ENCODE results near the gene HEG1.

Gene HEG1

DNA sequence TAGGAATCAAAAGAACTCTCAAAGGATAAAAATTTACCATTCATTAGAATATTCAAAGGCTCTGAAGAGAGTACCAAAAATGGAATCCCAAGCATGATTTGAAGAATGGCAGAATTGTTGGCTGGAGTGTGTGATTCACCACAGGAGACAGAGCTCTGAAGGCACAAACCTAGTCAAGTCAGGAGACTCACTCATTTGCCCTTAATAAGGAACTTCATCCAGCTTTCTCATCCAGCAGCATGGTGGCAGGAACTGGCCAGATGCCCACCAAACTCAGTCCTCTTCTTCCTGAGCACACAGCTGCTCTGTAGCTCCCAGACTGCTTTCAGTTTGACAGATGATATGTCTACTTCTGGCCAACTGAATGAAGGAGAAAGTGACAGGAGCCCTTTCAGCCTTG lies 16.5 kb upstream of the HEG1 start:
- DNase-seq (ENCODE audit: low read depth, low spot score) = no peak

DNA sequence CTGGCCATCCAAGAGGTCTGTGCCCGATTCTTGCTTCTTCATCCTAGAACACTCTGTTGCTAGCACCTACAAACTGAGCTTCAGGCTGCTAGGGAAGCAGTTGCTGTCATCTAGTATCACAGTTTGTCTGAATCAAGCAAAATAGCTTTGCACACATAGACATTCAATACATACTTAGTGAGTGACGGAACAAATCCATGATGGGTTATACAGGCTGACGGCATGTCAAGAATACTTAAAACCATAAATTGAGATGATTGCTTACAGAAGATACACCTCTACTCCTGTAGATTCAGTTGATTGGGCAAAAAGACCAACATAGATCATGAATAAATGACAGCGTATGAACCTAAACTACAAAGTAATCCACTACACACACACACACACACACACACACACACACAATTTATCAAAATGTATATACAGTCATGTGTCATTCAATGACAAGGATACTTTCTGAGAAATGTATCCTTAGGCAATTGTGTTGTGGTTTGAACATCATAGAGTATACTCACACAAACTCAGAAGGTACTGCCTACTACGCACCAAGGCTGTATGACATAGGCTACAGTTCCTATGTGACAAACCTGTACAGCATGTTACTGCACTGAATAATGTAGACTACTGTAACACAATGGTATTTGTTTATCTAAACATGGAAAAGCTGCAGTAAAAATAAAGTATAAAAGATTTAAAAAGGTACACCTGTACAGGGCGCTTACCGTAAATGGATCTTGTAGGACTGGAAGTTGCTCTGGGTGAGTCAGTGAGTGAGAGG lies 14.4 kb upstream of the HEG1 start:
- DNase-seq (ENCODE audit: low read depth, low spot score) = no peak

DNA sequence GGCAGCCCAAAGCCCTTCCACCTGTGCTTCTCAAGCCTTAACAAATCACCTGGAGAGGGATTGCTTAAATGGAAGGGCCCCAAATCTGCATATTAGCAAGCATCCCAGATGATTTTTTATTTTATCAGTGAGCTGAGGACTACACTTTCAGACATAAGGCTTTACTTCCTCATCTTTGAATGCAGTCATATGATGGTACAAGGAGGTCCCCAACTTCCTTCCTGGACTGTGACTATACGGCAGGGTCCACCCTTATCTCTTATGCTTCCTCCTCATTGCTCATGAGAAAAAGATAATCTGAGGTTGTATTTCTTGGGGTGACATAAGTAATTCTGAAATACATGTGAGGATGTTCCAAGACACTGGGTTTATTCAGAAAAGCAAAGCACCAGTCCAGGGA lies 13.7 kb upstream of the HEG1 start:
- DNase-seq (ENCODE audit: low read depth, low spot score) = no peak

- no peak for DNase-seq (ENCODE audit: low read depth, low spot score)
Observed at GRCh38 chr3:125068265-125068664, 12.5 kb upstream of the HEG1 start.

GRCh38 chr3:125067225-125067624 lies 11.4 kb upstream of the HEG1 start:
- DNase-seq (ENCODE audit: low read depth, low spot score) = no peak

- DNase-seq (ENCODE audit: low read depth, low spot score) = no peak
Observed at GRCh38 chr3:125062904-125063618, 7.3 kb upstream of the HEG1 start.

DNA sequence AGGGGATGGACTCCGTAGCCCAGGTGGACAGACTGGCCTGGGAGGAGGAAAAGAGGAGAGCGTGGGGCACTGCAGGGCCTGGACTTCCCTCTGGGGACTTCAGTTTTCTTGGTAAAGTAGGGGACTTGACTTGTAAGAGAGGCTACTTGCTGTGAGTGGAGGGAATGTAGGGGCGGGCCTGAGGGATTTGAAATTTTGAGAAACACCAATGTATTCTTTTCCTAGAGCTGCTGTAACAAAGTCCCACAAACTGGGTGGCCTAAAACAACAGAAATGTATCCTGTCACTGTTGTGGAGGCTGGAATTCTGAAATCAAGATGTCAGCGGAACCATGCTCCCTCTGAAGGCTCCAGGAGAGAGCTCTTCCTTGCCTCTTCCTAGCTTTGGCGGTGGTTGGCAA lies 5.8 kb upstream of the HEG1 start:
- DNase-seq (ENCODE audit: low read depth, low spot score) = no peak

DNA sequence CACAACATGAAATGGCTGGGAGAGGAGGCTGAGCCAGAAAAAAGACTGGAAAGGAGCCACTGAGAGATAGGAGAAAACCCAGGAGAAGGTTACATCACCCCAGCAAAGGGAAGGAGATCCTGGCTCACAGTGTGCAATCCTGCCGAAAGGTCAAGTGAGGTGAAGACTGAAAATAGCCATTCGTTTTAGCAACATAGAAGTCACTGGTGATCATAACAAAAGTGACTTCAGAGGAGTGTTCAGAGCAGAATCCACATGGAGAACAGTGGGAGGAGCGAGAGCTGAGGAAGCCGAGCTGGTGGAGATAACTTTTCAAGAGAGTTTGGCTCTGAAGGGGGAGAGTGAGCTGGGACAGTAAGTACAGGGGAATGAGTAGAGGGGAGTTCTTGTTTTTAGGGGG lies 5.4 kb upstream of the HEG1 start:
- DNase-seq (ENCODE audit: low read depth, low spot score) = no peak

DNA sequence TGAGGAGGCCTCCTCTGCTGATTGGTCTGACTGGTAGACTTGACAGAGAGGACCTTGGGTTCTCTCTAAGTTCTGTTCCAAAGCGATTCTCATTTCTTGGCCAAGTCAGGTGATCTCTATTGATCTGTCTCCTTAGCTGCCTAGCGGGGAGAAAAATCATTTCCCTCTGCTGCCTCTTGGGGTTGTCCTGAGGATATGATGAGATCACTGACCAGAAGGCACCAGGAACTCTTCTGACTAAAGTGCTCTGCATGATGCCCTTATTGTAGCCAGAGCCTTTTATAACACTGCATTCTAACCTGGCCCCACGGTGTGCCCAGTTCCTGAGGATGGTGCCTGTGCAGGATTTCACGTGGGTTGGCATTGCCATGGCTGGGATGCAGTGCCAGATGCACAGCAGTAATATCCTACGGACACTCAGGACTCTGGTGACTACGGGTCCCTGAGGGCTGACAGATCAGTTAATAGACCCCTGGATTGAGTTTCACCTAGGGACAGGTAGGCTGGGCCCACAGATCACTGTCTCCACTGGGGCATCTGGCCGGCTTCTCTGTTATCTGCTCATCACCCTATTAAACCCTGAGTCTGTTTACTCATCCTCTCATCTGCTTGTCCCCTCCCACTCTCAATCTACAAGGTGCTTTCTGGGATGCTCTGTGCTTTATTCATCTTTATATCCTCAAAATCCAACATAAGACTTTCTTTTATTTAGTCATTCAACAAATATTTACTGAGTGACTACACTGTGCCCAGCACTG lies 3.9 kb upstream of the HEG1 start:
- DNase-seq (ENCODE audit: low read depth, low spot score) = no peak

DNA sequence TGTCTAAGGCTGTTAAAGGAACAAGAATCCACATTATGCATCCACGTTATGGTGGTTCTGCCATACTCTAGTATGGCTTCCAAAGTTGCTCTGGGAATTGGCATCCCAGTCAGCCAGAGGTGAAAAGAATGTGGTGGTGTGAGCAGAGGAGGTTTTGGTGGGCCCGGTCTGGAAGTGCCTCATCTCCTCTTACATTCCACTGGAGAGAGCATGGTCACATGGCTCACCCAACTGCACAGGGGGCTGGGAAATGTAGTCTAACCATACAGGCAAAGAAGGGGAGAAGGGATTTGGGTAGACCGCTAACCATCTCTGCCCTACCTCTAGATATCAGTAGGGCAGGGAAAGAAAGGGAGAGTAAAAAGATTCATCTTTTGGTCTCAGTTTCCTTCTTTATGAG lies 3.2 kb upstream of the HEG1 start:
- DNase-seq (ENCODE audit: low read depth, low spot score) = no peak

- no peak for DNase-seq (ENCODE audit: low read depth, low spot score)
Observed at GRCh38 chr3:125058529-125058928, 2.7 kb upstream of the HEG1 start.

DNA sequence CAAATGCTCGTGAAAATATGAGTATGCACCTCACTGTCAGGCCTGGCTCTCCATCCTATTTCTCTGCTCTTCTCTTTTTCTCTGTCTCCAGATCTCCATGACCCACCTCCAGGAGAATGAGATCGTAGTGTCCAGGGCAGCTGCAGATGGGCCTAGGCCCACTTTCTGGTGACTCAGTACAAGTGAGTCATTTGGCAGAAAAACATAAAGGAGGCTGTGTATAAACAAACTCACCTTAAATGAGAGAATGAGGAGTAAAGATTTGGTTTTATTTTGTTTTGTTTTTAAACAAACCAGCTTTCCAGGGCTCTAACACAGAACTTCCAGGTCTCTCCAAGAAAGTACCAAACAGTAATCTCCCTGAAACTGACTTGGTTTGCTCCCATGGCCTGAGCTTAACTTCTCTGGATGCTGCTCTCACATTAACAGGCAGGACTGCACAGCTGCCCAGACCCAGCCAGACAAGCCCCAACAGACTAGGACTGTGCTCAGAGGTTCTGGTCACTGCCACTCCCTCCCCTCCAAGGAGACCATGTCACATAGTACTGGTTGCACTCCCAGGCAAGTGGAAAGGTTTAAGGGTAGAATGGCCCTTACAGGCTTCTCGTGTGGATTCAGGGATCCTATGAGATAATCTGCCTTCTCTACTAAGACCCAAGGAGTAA lies 1.5 kb upstream of the HEG1 start:
- no peak for DNase-seq (ENCODE audit: low read depth, low spot score)

DNA sequence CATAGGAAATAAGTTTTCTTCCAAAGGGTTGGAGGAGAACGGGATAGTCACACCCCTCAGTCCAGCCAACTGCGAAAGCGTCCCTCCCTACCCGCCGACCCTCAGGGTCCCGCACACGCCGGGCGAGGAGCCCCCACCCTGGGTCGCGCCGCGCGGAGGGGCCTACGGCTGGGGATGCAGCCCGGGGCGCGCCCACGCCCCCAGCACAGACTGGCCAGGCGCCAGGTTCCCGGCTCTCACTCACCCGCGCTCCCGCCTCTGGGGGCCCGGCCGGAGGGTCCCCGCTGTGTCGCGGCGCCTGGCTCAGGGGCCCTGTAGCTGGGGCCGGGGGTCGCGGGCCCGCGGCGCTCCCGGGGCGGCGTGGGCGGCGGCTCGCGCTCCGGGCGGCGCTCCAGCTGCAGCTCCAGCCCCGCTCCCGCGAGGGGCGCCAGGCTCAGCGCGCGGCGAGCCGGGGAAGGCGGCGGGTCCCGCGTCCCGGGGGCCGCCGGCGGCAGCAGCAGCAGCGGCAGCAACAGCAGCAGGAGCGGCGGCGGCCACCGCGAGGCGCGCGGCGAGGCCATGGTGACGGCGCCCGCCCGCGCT lies 375 bp downstream of the HEG1 start:
- no peak for DNase-seq (ENCODE audit: low read depth, low spot score)

DNA sequence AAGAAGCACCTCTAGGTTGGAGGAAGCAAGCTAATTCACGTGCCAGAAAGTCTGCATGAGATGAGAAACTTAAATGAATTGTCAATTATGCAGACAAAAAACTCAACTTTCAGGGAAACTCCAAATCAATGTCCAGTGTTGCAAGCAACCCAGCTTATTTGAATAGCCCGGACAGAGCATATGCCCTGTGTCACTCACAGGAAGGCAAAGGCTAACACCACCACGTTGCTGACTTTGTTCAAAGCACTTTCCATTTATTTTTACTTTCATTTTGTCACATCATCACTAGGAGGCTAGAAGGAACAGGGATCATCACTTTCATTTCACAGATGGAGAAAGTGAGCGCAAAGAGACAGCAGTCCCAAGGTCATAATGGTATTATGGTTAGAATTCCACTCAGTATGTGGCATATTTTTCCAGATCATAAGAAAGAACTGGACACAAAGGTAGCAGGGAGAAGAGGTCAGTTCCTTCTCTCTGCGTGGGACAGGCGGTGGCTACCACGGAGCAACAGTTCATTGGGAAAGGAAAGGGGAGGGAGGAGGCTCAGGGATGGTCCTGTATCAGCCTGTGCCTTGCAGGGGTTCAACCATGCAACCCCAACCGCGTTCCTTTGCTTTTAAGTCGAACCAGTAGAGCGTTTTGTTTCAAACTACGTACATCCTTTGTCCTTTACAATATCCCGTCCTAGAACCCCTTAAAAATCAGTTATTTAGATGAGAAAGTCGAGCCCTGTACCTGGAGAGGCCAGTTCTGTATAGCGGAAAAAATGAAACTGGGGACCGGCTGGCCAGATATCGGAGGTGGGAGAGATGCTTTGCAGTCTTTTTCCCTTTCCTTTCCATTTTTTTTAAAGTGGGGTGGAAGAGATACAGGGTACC lies 1.1 kb downstream of the HEG1 start:
- no peak for DNase-seq (ENCODE audit: low read depth, low spot score)

DNA sequence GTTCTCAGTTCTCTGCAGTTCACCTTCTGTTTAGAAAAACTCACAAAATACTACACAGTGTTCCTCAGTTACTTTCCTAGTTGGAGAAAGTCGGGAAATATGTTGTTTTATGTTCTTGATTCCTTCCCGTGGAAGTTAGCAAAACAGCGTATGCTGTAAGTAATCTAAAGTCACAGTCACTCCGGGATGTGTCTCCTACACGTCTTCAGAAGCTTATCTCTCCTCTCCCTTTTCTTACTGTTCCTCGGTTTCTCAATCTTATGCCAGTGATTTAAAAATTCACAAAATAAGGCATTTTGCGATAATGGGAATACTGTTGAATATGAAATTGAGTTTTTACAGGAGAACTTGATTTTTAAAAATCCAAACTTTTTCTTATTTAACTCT lies 1.7 kb downstream of the HEG1 start:
- DNase-seq (ENCODE audit: low read depth, low spot score) = no peak

GRCh38 chr3:125053304-125053699 lies 2.5 kb downstream of the HEG1 start:
- no peak for DNase-seq (ENCODE audit: low read depth, low spot score)

GRCh38 chr3:125052624-125053303 lies 3.0 kb downstream of the HEG1 start:
- peak; percentile 67 for DNase-seq (ENCODE audit: low read depth, low spot score)

- no peak for DNase-seq (ENCODE audit: low read depth, low spot score)
Observed at GRCh38 chr3:125051715-125052581, 3.8 kb downstream of the HEG1 start.

GRCh38 chr3:125051205-125051604 lies 4.6 kb downstream of the HEG1 start:
- no peak for DNase-seq (ENCODE audit: low read depth, low spot score)
